ENCODE data around the gene DHRS11.
A peak's percentile ranks its signal among the peaks of the same experiment; 100 is the strongest.

Gene DHRS11

DNA sequence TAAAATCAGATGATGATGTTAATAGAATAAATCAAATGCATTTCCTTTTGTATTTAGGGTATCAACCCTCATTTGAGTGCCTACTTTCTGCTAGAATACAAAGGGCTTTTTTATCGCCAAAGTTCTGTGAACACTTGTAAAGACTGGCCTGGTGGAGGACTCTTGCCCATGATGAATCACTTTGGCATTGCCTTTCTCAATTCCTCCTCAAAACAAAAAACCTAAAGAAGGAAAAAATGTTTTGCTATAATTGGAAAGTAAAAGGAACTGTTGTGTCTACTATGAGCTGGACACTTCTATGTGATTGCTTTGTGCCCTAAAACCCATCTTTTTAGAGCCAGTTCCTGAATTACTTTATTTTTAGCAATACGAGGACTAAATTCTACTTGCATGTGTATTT lies 13.0 kb upstream of the DHRS11 start:
- TF ChIP-seq, protein P1, sequence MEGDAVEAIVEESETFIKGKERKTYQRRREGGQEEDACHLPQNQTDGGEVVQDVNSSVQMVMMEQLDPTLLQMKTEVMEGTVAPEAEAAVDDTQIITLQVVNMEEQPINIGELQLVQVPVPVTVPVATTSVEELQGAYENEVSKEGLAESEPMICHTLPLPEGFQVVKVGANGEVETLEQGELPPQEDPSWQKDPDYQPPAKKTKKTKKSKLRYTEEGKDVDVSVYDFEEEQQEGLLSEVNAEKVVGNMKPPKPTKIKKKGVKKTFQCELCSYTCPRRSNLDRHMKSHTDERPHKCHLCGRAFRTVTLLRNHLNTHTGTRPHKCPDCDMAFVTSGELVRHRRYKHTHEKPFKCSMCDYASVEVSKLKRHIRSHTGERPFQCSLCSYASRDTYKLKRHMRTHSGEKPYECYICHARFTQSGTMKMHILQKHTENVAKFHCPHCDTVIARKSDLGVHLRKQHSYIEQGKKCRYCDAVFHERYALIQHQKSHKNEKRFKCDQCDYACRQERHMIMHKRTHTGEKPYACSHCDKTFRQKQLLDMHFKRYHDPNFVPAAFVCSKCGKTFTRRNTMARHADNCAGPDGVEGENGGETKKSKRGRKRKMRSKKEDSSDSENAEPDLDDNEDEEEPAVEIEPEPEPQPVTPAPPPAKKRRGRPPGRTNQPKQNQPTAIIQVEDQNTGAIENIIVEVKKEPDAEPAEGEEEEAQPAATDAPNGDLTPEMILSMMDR (conservative IDR thresholded peaks at IDR 0.05) = no peak
- no peak overlapping the region for H3K27ac ChIP-seq

DNA sequence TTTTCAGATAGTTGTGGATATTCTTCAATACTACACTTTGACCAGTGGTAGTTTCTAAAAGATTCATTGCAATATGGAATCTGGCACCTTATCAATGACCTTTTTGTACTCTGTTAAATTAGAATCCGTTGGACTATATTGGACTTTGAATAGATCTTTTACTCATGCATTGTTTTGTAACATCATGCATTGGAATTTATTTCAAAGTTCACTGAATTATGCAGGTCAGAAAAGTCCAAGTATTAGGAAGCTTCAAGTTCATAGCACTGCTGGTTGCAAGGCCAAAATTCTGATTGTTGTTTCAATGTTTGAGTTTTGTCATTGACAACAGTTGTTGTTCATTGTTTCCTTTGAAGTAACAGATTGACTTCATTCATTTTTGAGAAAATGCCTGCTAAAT lies 7.9 kb upstream of the DHRS11 start:
- H3K27ac ChIP-seq = no peak overlapping the region
- TF ChIP-seq, protein P1 (conservative IDR thresholded peaks at IDR 0.05) = no peak

DNA sequence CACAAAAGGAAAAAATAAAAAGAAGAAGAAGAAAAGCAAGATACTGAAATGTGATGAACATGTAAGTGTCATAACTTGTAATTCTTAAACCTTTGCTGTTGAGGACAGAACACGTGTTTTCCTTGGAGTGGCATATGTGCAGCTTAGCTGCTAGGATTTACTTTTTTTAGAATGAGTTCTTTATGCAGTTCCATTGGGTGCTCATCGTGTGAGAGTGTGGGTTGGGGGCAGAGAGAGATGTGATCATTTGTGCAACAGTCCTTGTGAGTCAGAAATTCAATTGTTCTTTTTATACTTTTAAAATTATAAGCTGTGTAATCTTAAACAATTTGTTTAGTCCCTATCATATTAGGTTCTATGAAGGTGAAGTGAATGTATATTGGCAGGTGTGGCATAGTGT lies 5.5 kb upstream of the DHRS11 start:
- H3K27ac ChIP-seq = no peak overlapping the region
- TF ChIP-seq, protein P1 (conservative IDR thresholded peaks at IDR 0.05) = no peak

DNA sequence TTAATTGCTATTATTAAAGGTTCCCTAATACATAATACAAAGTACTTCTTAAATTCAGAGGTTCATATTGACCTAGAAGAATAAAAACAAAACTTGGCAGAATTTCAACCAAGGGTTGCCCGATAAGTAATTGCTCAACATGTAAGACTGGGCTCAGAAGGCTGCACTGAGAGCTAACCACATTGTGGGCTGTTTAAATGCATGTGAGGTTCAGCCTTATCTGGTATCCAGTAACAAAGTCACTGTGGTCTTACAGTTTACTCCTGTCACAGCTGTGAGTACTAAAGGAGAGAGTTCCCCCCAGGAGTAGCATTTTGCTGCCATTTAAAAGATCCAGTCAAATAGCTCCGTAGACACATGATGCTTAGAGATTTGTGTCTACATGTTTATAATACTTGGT lies 1.6 kb upstream of the DHRS11 start:
- TF ChIP-seq, protein P1 (conservative IDR thresholded peaks at IDR 0.05) = no peak
- H3K27ac ChIP-seq = no peak overlapping the region

DNA sequence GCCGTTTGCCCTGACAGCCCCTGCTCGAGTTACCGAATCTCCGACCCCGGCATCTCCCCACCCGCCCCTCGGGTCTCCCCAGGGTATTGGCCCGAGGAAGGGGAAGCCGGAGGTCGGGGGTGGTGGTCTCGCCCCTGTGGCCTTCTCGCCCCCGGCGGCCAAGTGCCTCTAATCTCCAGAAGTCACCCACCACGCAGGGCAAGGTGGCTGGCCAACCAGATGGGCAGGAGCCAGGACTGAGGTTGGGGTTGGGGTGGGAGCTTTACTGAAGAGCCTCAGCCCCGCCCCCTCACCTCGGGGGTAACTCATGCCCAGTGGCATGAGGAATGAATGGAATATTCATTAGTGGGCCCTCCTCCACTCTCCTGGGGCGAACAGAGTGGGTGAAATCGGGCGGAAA lies 637 bp downstream of the DHRS11 start:
- H3K27ac ChIP-seq = peak overlapping the region; percentile 82
- TF ChIP-seq, protein P1 (conservative IDR thresholded peaks at IDR 0.05) = no peak

DNA sequence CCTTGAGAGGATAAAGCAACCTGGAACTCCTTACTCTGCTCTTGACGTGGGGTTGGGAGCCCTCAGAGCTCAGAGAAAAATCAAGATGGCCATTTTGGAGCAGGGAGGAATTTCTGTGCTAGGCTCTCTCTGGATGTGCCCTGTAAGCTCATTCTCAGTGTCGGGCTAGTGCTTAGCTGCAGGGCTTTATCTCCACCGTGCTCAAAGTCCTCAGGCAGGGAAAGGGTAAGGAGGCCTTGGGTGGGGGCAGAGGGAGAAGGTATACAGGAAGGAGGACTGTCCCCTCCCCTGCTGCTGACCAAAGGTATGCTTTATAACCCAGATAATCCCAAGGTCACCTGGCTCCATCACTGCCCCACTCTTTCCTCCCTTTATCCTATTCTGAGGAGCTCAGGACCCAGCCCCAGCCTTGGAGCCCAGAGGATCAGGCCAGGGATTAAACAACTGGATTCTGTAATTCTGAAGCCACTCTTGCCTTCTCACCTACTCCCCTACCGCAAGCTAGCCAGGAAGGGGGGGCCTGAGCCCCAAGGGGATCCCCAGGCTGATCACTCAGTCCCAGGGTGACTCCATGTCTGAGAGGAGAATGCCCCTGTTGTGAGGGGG lies 1.1 kb downstream of the DHRS11 start:
- TF ChIP-seq, protein P1 (conservative IDR thresholded peaks at IDR 0.05) = no peak
- H3K27ac ChIP-seq = peak overlapping the region; percentile 82; the same call in 1 of the 2 replicates

DNA sequence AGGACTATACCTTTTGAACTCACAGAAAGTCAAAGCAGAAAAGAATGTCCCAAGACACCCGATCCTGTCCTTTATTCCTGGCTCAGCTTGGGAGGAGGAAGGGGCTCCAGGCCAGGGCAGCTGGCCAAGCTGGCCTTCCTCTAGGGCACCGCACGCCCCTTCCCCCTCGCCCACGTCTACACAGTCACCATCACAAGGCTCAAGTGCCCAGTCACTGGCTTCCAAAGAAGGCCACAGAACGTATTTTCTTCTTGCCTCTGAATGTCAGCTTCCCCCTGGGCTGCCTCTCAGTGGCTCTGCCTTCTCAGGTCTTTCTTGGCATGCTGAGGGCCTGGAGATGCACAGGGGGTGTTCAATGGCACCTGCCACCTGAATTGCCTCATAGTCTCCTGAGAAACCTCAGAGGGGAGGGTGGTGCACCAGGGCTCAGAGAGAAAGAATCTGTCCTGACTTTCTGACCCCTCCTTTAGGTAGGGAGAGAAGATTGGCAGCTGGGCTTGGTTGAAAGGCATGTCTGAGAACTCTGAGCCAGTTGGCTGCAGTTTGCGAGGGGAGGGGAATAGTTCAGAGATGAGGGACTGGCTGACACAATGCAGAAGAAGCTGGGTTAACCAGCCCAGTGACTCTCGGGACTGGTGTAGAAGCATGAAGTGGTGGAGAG lies 2.1 kb downstream of the DHRS11 start:
- H3K27ac ChIP-seq = no peak overlapping the region
- TF ChIP-seq, protein P1 (conservative IDR thresholded peaks at IDR 0.05) = no peak

Measured in VCaP (cell line).